K562 (cell line): ENCODE data around the gene ZNF622. TPM values are rescaled to one million over a fixed set of nuclear protein-coding genes. Genes with fewer than 3 reads are reported as not detected.
A peak's percentile ranks its signal among the peaks of the same experiment; 100 is the strongest.

ENCODE experiments used
- BRF1 ChIP-seq: IDR thresholded peaks from 3 replicates; pipeline ENCODE4 v1.6.1; 2011; ENCODE audit warnings: borderline replicate concordance, mild to moderate bottlenecking; ENCODE audit not compliant: insufficient read length; ENCODE audit errors: extremely low read depth
- HDAC8 ChIP-seq: fragments of 450-650 bp; IDR thresholded peaks from 2 replicates; pipeline ENCODE4 v1.6.1; 2016; ENCODE audit warnings: mild to moderate bottlenecking, missing genetic modification characterization, moderate library complexity, missing compliant biosample characterization
- ID3 ChIP-seq, 2 experiments: fragments of 250-450 bp in 1 of 2; fragments of 450-650 bp in 1 of 2; sonication (Bioruptor Pico) in 1 of 2; IDR thresholded peaks; 2 replicates each; pipeline versions ENCODE4 v1.6.1 to v1.8.0; 2016 to 2021; ENCODE audit warnings: mild to moderate bottlenecking in 2 of 2, moderate library complexity in 2 of 2, missing compliant biosample characterization in 1 of 2, missing genetic modification characterization in 1 of 2
- ILF3 ChIP-seq: fragments of 450-650 bp; IDR thresholded peaks from 2 replicates; pipeline ENCODE4 v1.6.1; 2018; ENCODE audit warnings: antibody characterized with exemption, mild to moderate bottlenecking, moderate library complexity, borderline replicate concordance
- KDM5B ChIP-seq: fragments of 200-600 bp; sonication (generic); IDR thresholded peaks from 2 replicates; pipeline ENCODE4 v1.6.1; 2012; ENCODE audit warnings: low read depth, mild to moderate bottlenecking, moderate library complexity, low read length, control low read depth, inconsistent platforms; ENCODE audit not compliant: insufficient replicate concordance
- NR4A1 ChIP-seq, 2 experiments: fragments of 250-450 bp in 1 of 2; fragments of 450-650 bp in 1 of 2; sonication (Bioruptor Pico) in 1 of 2; IDR thresholded peaks; 2 replicates each; pipeline versions ENCODE4 v1.4.0 to v1.6.1; 2016 to 2020; ENCODE audit warnings: mild to moderate bottlenecking in 2 of 2, missing compliant biosample characterization in 1 of 2, missing genetic modification characterization in 1 of 2, moderate library complexity in 1 of 2
- SAP30 ChIP-seq: fragments of 200-600 bp; sonication (generic); IDR thresholded peaks from 2 replicates; pipeline ENCODE4 v1.6.1; 2012; ENCODE audit warnings: borderline replicate concordance, low read depth, mild to moderate bottlenecking, moderate library complexity, low read length, control low read depth, inconsistent platforms; ENCODE audit not compliant: insufficient read depth, poor library complexity, severe bottlenecking
- STAT5A ChIP-seq: IDR thresholded peaks from 2 replicates; pipeline ENCODE4 v1.6.1; 2012; ENCODE audit warnings: low read length, inconsistent platforms, borderline replicate concordance
- ZKSCAN8 ChIP-seq: fragments of 200-800 bp; sonication (Bioruptor generic); IDR thresholded peaks from 2 replicates; pipeline ENCODE4 v1.6.1; 2016; ENCODE audit warnings: missing genetic modification characterization, missing compliant biosample characterization
- ZNF134 ChIP-seq: fragments of 250-450 bp; sonication (Bioruptor Pico); conservative IDR thresholded peaks from 2 replicates; pipeline ENCODE4 v1.4.0; 2020
- ZNF324 ChIP-seq: fragments of 250-450 bp; sonication (Bioruptor Pico); IDR thresholded peaks from 2 replicates; pipeline ENCODE4 v1.4.0; 2020; ENCODE audit warnings: mild to moderate bottlenecking
- ZNF609 ChIP-seq: sonication (generic); formaldehyde crosslinking; IDR thresholded peaks from 2 replicates; pipeline ENCODE4 v1.8.1; 2023; ENCODE audit warnings: missing genetic modification reagents, mild to moderate bottlenecking, borderline replicate concordance
- ZNF695 ChIP-seq: fragments of 450-650 bp; formaldehyde crosslinking; IDR thresholded peaks from 2 replicates; pipeline ENCODE4 v1.4.0; 2020; ENCODE audit warnings: mild to moderate bottlenecking, moderate library complexity
- ZNF778 ChIP-seq: fragments of 450-650 bp; formaldehyde crosslinking; IDR thresholded peaks from 2 replicates; pipeline ENCODE4 v1.4.0; 2020; ENCODE audit warnings: mild to moderate bottlenecking, moderate library complexity
- polyA plus RNA-seq, 8 experiments: library from polyadenylated mRNA; depleted of rRNA in 4 of 8; stranded (reverse) in 5 of 8; unstranded in 3 of 8; fragments of >200 nt; fragmentation: Nextera tagmentation in 2 of 8; fragmentation: Illumina TruSeq in 1 of 8; extraction: Ambion mirVana in 2 of 8; extraction: Trizol in 1 of 8; gene quantifications; 2 replicates each; pipeline versions ENCODE4 v1.2.1 to v1.2.3, GENCODE V29; 2011 to 2014; ENCODE audit warnings: inconsistent platforms in 1 of 8, missing spikeins in 1 of 8
- total RNA-seq, 7 experiments: library from RNA; depleted of rRNA in 6 of 7; stranded (reverse); fragments of >200 nt in 6 of 7; fragmentation: Illumina TruSeq in 2 of 7; extraction: Trizol in 2 of 7; gene quantifications; 2 replicates each; pipeline versions ENCODE4 v1.2.1 to v1.2.3, GENCODE V29; 2011 to 2021; ENCODE audit warnings: low replicate concordance in 1 of 7
- TF ChIP-seq, protein P1 (sequence below), 3 experiments: fragments of 200-800 bp in 1 of 3; sonication (Bioruptor generic) in 1 of 3; sonication (generic) in 1 of 3; formaldehyde crosslinking in 1 of 3; IDR thresholded peaks; 2 replicates each; pipeline versions ENCODE4 v1.6.1 to v1.8.0; 2016 to 2022; ENCODE audit warnings: mild to moderate bottlenecking in 2 of 3, missing compliant biosample characterization in 2 of 3, missing genetic modification characterization in 2 of 3, missing genetic modification reagents in 1 of 3
- TF ChIP-seq, protein P2 (sequence below): fragments of 200-800 bp; sonication (Bioruptor generic); IDR thresholded peaks from 2 replicates; pipeline ENCODE4 v1.6.1; 2017; ENCODE audit warnings: missing genetic modification characterization, missing compliant biosample characterization
- TF ChIP-seq, protein P3 (sequence below): fragments of 450-650 bp; IDR thresholded peaks from 2 replicates; pipeline ENCODE4 v1.6.1; 2016

ZNF622 gene
- total and polyA plus RNA-seq, 9 of the 15 experiments (the other 6 are each of a cell fraction or from before 2014, with no cell fraction given) = 9.6 to 51.5 (median 32.3) TPM

GRCh38 chr5:16418471-16418922 lies 47.1 kb downstream of the ZNF622 start (continued):
- TF ChIP-seq ZNF609 (CRISPR knock-in tag) (0 out of 2 replicates have a peak, but pooled peaks have one; percentile 66), ZNF134 (CRISPR knock-in tag) (peak; percentile 89), NR4A1 (CRISPR knock-in tag; IDR thresholded peaks at IDR 0.05) (0 out of 2 replicates have a peak, but pooled peaks have one; percentile 54), NR4A1 (tag; IDR thresholded peaks at IDR 0.05) (peak; percentile 97), SAP30 (no peak), ZKSCAN8 (peak; percentile 95), ILF3 (no peak), ZNF778 (no peak), BRF1 (no peak), ZNF695 (CRISPR knock-in tag) (no peak), HDAC8 (tag) (no peak), STAT5A (peak; percentile 97), ID3 (CRISPR knock-in tag; IDR thresholded peaks at IDR 0.05) (no peak), ID3 (tag; IDR thresholded peaks at IDR 0.05) (peak; percentile 96), KDM5B (no peak), ZNF324 (CRISPR knock-in tag) (peak; percentile 23; the same call in 1 of the 2 replicates)
- TF ChIP-seq, protein P1, sequence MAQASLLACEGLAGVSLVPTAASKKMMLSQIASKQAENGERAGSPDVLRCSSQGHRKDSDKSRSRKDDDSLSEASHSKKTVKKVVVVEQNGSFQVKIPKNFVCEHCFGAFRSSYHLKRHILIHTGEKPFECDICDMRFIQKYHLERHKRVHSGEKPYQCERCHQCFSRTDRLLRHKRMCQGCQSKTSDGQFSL (CRISPR knock-in tag; IDR thresholded peaks at IDR 0.05) = no peak
- TF ChIP-seq, protein P1 (tag; IDR thresholded peaks at IDR 0.05) = no peak
- TF ChIP-seq, protein P2, sequence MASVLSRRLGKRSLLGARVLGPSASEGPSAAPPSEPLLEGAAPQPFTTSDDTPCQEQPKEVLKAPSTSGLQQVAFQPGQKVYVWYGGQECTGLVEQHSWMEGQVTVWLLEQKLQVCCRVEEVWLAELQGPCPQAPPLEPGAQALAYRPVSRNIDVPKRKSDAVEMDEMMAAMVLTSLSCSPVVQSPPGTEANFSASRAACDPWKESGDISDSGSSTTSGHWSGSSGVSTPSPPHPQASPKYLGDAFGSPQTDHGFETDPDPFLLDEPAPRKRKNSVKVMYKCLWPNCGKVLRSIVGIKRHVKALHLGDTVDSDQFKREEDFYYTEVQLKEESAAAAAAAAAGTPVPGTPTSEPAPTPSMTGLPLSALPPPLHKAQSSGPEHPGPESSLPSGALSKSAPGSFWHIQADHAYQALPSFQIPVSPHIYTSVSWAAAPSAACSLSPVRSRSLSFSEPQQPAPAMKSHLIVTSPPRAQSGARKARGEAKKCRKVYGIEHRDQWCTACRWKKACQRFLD = peak; percentile 97
- TF ChIP-seq, protein P3, sequence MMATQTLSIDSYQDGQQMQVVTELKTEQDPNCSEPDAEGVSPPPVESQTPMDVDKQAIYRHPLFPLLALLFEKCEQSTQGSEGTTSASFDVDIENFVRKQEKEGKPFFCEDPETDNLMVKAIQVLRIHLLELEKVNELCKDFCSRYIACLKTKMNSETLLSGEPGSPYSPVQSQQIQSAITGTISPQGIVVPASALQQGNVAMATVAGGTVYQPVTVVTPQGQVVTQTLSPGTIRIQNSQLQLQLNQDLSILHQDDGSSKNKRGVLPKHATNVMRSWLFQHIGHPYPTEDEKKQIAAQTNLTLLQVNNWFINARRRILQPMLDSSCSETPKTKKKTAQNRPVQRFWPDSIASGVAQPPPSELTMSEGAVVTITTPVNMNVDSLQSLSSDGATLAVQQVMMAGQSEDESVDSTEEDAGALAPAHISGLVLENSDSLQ = peak; percentile 88
